Hepatocyte (in vitro differentiated cells): ENCODE measurements around the gene IPP. TPM values are rescaled to one million over a fixed set of nuclear protein-coding genes. Genes with fewer than 3 reads are reported as not detected.

Source experiments
- DNase-seq: peaks from one replicate; pipeline ENCODE4 v3.0.0-alpha.2; 2016; ENCODE audit warnings: low spot score
- H2AFZ ChIP-seq: fragments of 200-600 bp; sonication (generic); 2 replicates; pipeline ENCODE4 v1.6.0; 2016; ENCODE audit warnings: antibody characterized with exemption, mild to moderate bottlenecking
- H3K27ac ChIP-seq: fragments of 200-600 bp; sonication (generic); 2 replicates; pipeline ENCODE4 v1.5.1; 2016; ENCODE audit warnings: mild to moderate bottlenecking
- H3K27me3 ChIP-seq: fragments of 200-600 bp; sonication (generic); 2 replicates; pipeline ENCODE4 v1.6.1; 2016
- H3K36me3 ChIP-seq: fragments of 200-600 bp; sonication (generic); replicated peaks from 2 replicates; pipeline ENCODE4 v1.5.1; 2016; ENCODE audit warnings: low read depth; ENCODE audit not compliant: insufficient read depth
- H3K4me1 ChIP-seq: fragments of 200-600 bp; sonication (generic); 2 replicates; pipeline ENCODE4 v1.5.1; 2016; ENCODE audit warnings: mild to moderate bottlenecking, moderate library complexity; ENCODE audit not compliant: insufficient read depth
- H3K4me2 ChIP-seq: fragments of 200-600 bp; sonication (generic); 2 replicates; pipeline ENCODE4 v1.6.0; 2016
- H3K4me3 ChIP-seq: fragments of 200-600 bp; sonication (generic); 2 replicates; pipeline ENCODE4 v1.5.1; 2016; ENCODE audit warnings: mild to moderate bottlenecking
- H3K79me2 ChIP-seq: fragments of 200-600 bp; sonication (generic); 2 replicates; pipeline ENCODE4 v1.6.0; 2017; ENCODE audit warnings: mild to moderate bottlenecking
- H3K9me2 ChIP-seq: fragments of 200-600 bp; sonication (generic); replicated peaks from 2 replicates; pipeline ENCODE4 v1.6.0; 2017; ENCODE audit warnings: mild to moderate bottlenecking; ENCODE audit not compliant: insufficient read depth
- H3K9me3 ChIP-seq: fragments of 200-600 bp; sonication (generic); 2 replicates; pipeline ENCODE4 v1.5.1; 2016; ENCODE audit warnings: low read depth, mild to moderate bottlenecking
- H4K20me1 ChIP-seq: fragments of 200-600 bp; sonication (generic); 2 replicates; pipeline ENCODE4 v1.6.0; 2016; ENCODE audit warnings: mild to moderate bottlenecking; ENCODE audit not compliant: insufficient read depth, poor library complexity, severe bottlenecking
- EZH2 ChIP-seq: fragments of 200-600 bp; sonication (generic); IDR thresholded peaks from 2 replicates; pipeline ENCODE4 v1.6.1; 2016; ENCODE audit warnings: antibody characterized with exemption, mild to moderate bottlenecking, borderline replicate concordance
- EZH2phosphoT487 ChIP-seq: fragments of 200-600 bp; sonication (generic); IDR thresholded peaks from one replicate; pipeline ENCODE4 v1.6.1; 2018; ENCODE audit warnings: antibody characterized with exemption, mild to moderate bottlenecking, low read depth, moderate library complexity; ENCODE audit not compliant: unreplicated experiment, severe bottlenecking
- WGBS: methylation state at CpG from one replicate; pipeline ENCODE4 v1.1.6; 2016; ENCODE audit warnings: low lambda C conversion rate; ENCODE audit errors: missing lambda C conversion rate; 5-methylcytosine and 5-hydroxymethylcytosine counted together
- polyA plus RNA-seq: library from polyadenylated mRNA; unstranded; fragments of >200 nt; fragmentation: Nextera tagmentation; extraction: Ambion mirVana; gene quantifications from 2 replicates; pipeline ENCODE4 v1.2.1, GENCODE V29; 2016
- total RNA-seq: library from RNA; depleted of rRNA; stranded (reverse); fragments of >200 nt; gene quantifications from 2 replicates; pipeline ENCODE4 v1.2.3, GENCODE V29; 2014
- TF ChIP-seq, protein P1 (sequence below): fragments of 200-600 bp; sonication (generic); IDR thresholded peaks from 2 replicates; pipeline ENCODE4 v1.5.1; 2016; ENCODE audit warnings: antibody characterized with exemption, mild to moderate bottlenecking; ENCODE audit not compliant: poor library complexity

The IPP gene
- total and polyA plus RNA-seq, 2 experiments from 2014 or later, result 10.0 to 15.3 TPM

DNA sequence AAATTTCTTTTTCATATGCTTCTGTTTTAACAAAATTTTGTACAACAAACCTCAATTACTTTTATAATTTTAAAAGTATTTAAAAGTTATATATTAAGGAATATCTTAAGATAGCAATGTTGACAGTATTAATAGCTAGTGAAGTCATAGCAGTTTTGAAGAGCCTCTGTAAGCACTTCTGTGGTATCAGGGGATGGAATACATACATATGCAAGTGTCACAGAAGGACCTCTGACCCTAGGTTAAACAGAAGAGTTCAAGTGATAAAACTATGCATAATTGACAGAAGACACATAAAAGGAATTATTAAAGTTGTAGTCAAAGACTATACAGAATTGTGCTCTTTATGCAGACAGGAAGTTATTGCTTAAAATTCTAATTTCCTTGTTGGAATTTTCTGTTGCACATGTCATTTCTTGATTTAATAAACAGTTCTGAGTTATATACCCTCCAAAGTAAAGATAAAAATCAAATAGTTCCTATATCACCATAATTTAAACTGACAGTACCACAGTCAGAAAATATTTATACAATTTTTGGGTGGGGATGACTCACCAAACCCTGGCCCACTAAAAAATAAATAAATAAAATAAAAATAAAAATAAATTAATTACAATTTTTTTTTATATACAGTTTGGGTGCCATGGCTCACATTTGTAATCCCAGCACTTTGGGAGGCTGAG, 27.1 kb downstream of the IPP start:
- Histone ChIP-seq H3K4me2 (no peak overlapping the region), H3K9me2 (no peaks in the 10 kb centered on the region), H3K4me1 (no peaks in the 10 kb centered on the region), H3K27ac (no peak overlapping the region), H3K4me3 (no peak overlapping the region), H2AFZ (no peak overlapping the region), H4K20me1 (no peaks in the 10 kb centered on the region), H3K79me2 (no peaks in the 10 kb centered on the region), H3K9me3 (no peaks in the 10 kb centered on the region), H3K27me3 (no peaks in the 10 kb centered on the region), H3K36me3 (no peaks in the 10 kb centered on the region)
- no peak for DNase-seq
- TF ChIP-seq EZH2, result no peak
- TF ChIP-seq EZH2phosphoT487, result no peak
- TF ChIP-seq, protein P1, sequence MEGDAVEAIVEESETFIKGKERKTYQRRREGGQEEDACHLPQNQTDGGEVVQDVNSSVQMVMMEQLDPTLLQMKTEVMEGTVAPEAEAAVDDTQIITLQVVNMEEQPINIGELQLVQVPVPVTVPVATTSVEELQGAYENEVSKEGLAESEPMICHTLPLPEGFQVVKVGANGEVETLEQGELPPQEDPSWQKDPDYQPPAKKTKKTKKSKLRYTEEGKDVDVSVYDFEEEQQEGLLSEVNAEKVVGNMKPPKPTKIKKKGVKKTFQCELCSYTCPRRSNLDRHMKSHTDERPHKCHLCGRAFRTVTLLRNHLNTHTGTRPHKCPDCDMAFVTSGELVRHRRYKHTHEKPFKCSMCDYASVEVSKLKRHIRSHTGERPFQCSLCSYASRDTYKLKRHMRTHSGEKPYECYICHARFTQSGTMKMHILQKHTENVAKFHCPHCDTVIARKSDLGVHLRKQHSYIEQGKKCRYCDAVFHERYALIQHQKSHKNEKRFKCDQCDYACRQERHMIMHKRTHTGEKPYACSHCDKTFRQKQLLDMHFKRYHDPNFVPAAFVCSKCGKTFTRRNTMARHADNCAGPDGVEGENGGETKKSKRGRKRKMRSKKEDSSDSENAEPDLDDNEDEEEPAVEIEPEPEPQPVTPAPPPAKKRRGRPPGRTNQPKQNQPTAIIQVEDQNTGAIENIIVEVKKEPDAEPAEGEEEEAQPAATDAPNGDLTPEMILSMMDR, result no peak

DNA sequence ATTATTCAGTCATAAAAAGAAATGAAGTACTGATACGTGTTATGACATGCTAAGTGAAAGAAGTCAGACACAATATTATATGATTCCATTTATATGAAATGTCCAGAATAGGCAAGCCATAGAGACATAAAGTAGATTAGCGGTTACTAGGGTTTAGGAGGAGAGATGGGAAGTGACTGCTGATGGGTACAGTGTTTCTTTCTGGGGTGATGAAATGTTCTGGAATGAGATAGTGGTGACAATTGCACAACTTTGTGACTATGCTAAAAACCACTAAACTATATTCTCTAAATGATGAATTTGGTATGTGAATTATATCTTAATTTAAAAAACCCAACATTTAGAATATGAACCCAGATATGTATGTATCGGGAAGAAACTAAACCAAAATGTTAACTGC, 27.6 kb downstream of the IPP start:
- no peaks in the 10 kb centered on the region for H3K9me2 ChIP-seq
- H3K4me2 ChIP-seq, result no peak overlapping the region
- no peak overlapping the region for H3K4me3 ChIP-seq
- H3K36me3 ChIP-seq, result no peaks in the 10 kb centered on the region
- H3K27me3 ChIP-seq, result no peaks in the 10 kb centered on the region
- H3K79me2 ChIP-seq, result no peaks in the 10 kb centered on the region
- no peak for DNase-seq
- no peak overlapping the region for H3K27ac ChIP-seq
- no peak overlapping the region for H2AFZ ChIP-seq
- 97% methylated on average over 3 of the region's 3 CpGs for WGBS
- TF ChIP-seq EZH2phosphoT487 (no peak), EZH2 (no peak)
- TF ChIP-seq, protein P1, result no peak
- no peaks in the 10 kb centered on the region for H3K9me3 ChIP-seq
- H4K20me1 ChIP-seq, result no peaks in the 10 kb centered on the region
- no peaks in the 10 kb centered on the region for H3K4me1 ChIP-seq

DNA sequence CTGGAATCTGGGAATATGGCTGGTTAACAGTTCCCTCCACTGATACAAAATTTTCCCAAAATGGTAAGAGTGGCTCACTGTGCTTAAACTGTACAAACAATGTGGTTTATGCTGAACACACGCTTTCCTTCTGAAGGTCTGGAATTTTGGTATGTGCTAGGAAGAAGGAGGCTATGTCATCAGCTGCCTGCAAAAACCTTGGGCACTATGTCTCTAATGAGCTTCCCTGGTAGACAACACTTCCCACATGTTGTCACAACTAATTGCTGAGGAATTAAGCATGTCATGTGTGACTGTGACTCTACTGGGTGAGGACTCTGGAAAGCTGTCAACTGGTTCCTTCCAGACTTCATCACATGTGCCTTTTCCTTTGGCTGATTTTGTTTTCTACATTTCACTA, 29.2 kb downstream of the IPP start:
- Histone ChIP-seq H4K20me1 (no peaks in the 10 kb centered on the region), H3K9me2 (no peaks in the 10 kb centered on the region), H3K4me2 (no peak overlapping the region), H3K27me3 (no peaks in the 10 kb centered on the region), H3K79me2 (no peaks in the 10 kb centered on the region), H3K4me1 (no peaks in the 10 kb centered on the region), H2AFZ (no peak overlapping the region), H3K9me3 (no peaks in the 10 kb centered on the region), H3K4me3 (no peak overlapping the region), H3K27ac (no peak overlapping the region), H3K36me3 (no peaks in the 10 kb centered on the region)
- DNase-seq, result no peak
- TF ChIP-seq EZH2, result no peak
- TF ChIP-seq EZH2phosphoT487, result no peak
- TF ChIP-seq, protein P1, result no peak
- 82% methylated on average over 1 of the region's 1 CpG for WGBS
